Vagina (tissue), 2 donors: Measurements from ENCODE around the gene DOCK4.

Source experiments
- POLR2AphosphoS5 ChIP-seq, 2 donors: sonication (generic); formaldehyde crosslinking; IDR thresholded peaks; one replicate each; pipeline ENCODE4 v1.9.0; 2017; ENCODE audit warnings: antibody characterized with exemption in 2 of 2, mild to moderate bottlenecking in 2 of 2, low read depth in 1 of 2; ENCODE audit not compliant: insufficient read depth in 1 of 2
- TF ChIP-seq, protein P1 (sequence below), 3 experiments: fragments of 450-650 bp in 2 of 3; fragments of 200-600 bp in 1 of 3; sonication (generic) in 1 of 3; IDR thresholded peaks; one replicate each; pipeline ENCODE4 v1.5.1; 2017 to 2019; ENCODE audit warnings: antibody characterized with exemption in 3 of 3, mild to moderate bottlenecking in 2 of 3, moderate library complexity in 2 of 3

DNA sequence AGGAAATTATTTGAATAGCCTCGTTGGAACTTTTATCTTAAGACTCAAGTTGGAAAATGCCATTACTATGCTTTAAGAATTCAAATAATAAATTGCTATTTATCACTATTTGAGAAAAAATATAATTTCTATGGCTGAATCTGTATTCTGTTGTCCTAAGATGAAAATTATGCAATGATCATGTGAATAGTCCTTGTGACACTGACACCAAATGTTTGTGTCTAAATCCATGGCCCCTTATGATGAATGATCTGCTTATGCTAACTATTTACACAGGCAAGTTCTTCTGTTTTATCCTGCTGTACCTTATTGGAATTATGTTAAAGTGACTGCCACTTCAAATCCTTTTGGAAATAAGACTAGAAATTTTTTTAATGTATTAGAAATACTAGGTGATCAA lies 208.7 kb downstream of the DOCK4 start:
- TF ChIP-seq, protein P1, sequence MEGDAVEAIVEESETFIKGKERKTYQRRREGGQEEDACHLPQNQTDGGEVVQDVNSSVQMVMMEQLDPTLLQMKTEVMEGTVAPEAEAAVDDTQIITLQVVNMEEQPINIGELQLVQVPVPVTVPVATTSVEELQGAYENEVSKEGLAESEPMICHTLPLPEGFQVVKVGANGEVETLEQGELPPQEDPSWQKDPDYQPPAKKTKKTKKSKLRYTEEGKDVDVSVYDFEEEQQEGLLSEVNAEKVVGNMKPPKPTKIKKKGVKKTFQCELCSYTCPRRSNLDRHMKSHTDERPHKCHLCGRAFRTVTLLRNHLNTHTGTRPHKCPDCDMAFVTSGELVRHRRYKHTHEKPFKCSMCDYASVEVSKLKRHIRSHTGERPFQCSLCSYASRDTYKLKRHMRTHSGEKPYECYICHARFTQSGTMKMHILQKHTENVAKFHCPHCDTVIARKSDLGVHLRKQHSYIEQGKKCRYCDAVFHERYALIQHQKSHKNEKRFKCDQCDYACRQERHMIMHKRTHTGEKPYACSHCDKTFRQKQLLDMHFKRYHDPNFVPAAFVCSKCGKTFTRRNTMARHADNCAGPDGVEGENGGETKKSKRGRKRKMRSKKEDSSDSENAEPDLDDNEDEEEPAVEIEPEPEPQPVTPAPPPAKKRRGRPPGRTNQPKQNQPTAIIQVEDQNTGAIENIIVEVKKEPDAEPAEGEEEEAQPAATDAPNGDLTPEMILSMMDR (IDR thresholded peaks at IDR 0.05): no peak
- TF ChIP-seq POLR2AphosphoS5 (IDR thresholded peaks at IDR 0.05; ENCODE audit: insufficient read depth in 1 of 2, low read depth in 1 of 2): no peak
